NT2/D1 (cell line): Measurements from ENCODE around the gene SIK3.

Experiments
- SUZ12 ChIP-seq: IDR thresholded peaks from 2 replicates; pipeline ENCODE4 v1.6.1; 2011; ENCODE audit not compliant: insufficient read length, insufficient read depth; ENCODE audit errors: extremely low read depth
- YY1 ChIP-seq: IDR thresholded peaks from 2 replicates; pipeline ENCODE4 v1.6.1; 2011; ENCODE audit not compliant: insufficient read length, insufficient read depth
- ZNF274 ChIP-seq: IDR thresholded peaks from 2 replicates; pipeline ENCODE4 v1.6.1; 2011; ENCODE audit warnings: mild to moderate bottlenecking, low read depth, low read length

GRCh38 chr11:116849060-116849459 is 249.2 kb downstream of the SIK3 start:
- TF ChIP-seq SUZ12 (no peak), YY1 (no peak), ZNF274 (no peak)
